PC-3 (cell line): ENCODE measurements around the gene CYGB. TPM values are rescaled to one million over a fixed set of nuclear protein-coding genes. Genes with fewer than 3 reads are reported as not detected.

Experiments
- ATAC-seq: fragments of 200-7000 bp; cut with Tn5 transposase; 2 replicates; pipeline ENCODE4 v1.9.1; 2020; ENCODE audit warnings: mild to moderate bottlenecking, moderate library complexity
- BruUV-seq: library from RNA; stranded (reverse); fragments of 400-500 nt; replicated peaks from 2 replicates; lab custom pipeline; 2021; lab: Mats Ljungman, UMichigan
- CTCF ChIA-PET: fragments of 300-600 bp; sonication (Branson Sonifier 250); formaldehyde crosslinking; loops from one replicate; lab custom pipeline; 2022; ENCODE audit warnings: antibody characterized with exemption; lab: Charles Lee
- POLR2A ChIA-PET: fragments of 300-600 bp; sonication (Branson Sonifier 250); formaldehyde crosslinking; loops from one replicate; lab custom pipeline; 2022; ENCODE audit warnings: antibody characterized with exemption; ENCODE audit not compliant: unreplicated experiment; lab: Charles Lee
- DNase-seq: peaks from one replicate; pipeline ENCODE4 v3.0.0-alpha.2; 2015
- H2AFZ ChIP-seq: fragments of 300-600 bp; sonication (generic); 2 replicates; pipeline ENCODE4 v1.6.0; 2016; ENCODE audit warnings: antibody characterized with exemption, low read length
- H3F3A ChIP-seq: fragments of 300-600 bp; sonication (generic); one replicate; pipeline ENCODE4 v1.6.0; 2017; ENCODE audit warnings: antibody characterized with exemption, low read length, control low read depth, mild to moderate bottlenecking; ENCODE audit not compliant: unreplicated experiment
- H3K27ac ChIP-seq: fragments of 300-600 bp; sonication (generic); 2 replicates; pipeline ENCODE4 v1.5.1; 2016; ENCODE audit warnings: mild to moderate bottlenecking, low read length
- H3K27me3 ChIP-seq: fragments of 300-600 bp; sonication (generic); 2 replicates; pipeline ENCODE4 v1.6.1; 2016; ENCODE audit warnings: low read length, mixed read lengths
- H3K36me3 ChIP-seq: fragments of 300-600 bp; sonication (generic); 2 replicates; pipeline ENCODE4 v1.6.1; 2016; ENCODE audit warnings: low read depth, mixed run types, low read length, mixed read lengths
- H3K4me1 ChIP-seq: fragments of 300-600 bp; sonication (generic); 2 replicates; pipeline ENCODE4 v1.5.1; 2016; ENCODE audit warnings: low read length; ENCODE audit not compliant: insufficient read depth
- H3K4me2 ChIP-seq: fragments of 300-600 bp; sonication (generic); 2 replicates; pipeline ENCODE4 v1.6.0; 2016; ENCODE audit warnings: low read length
- H3K4me3 ChIP-seq: fragments of 300-600 bp; sonication (generic); 2 replicates; pipeline ENCODE4 v1.5.1; 2016; ENCODE audit warnings: mild to moderate bottlenecking, low read length, mixed read lengths
- H3K79me2 ChIP-seq: fragments of 300-600 bp; sonication (generic); 2 replicates; pipeline ENCODE4 v1.6.1; 2017; ENCODE audit warnings: low read length, mixed read lengths
- H3K9ac ChIP-seq: fragments of 300-600 bp; sonication (generic); 2 replicates; pipeline ENCODE4 v1.6.0; 2016; ENCODE audit warnings: mild to moderate bottlenecking, low read length
- H3K9me2 ChIP-seq: fragments of 300-600 bp; sonication (generic); replicated peaks from 2 replicates; pipeline ENCODE4 v1.6.1; 2016; ENCODE audit warnings: mixed run types, low read length, mixed read lengths
- H3K9me3 ChIP-seq: fragments of 300-600 bp; sonication (generic); 2 replicates; pipeline ENCODE4 v1.6.1; 2016; ENCODE audit warnings: low read length, mixed read lengths
- H4K20me1 ChIP-seq: fragments of 300-600 bp; sonication (generic); 2 replicates; pipeline ENCODE4 v1.6.1; 2016; ENCODE audit warnings: low read length, mixed read lengths
- CTCF ChIP-seq: fragments of 300-600 bp; sonication (generic); conservative IDR thresholded peaks from 2 replicates; pipeline ENCODE4 v1.5.1; 2017; ENCODE audit warnings: antibody characterized with exemption, low read depth, mild to moderate bottlenecking, low read length
- EZH2 ChIP-seq: fragments of 300-600 bp; sonication (generic); IDR thresholded peaks from one replicate; pipeline ENCODE4 v1.6.1; 2017; ENCODE audit warnings: antibody characterized with exemption, mild to moderate bottlenecking, low read length; ENCODE audit not compliant: unreplicated experiment
- EZH2phosphoT487 ChIP-seq: fragments of 300-600 bp; sonication (generic); IDR thresholded peaks from 2 replicates; pipeline ENCODE4 v1.6.1; 2018; ENCODE audit warnings: mild to moderate bottlenecking, antibody characterized with exemption, low read length, borderline replicate concordance
- intact Hi-C: fragments of 100-400 bp; cut with micrococcal nuclease; formaldehyde crosslinking; loops from 2 replicates; pipeline ENCODE4 v1.9.0; 2023
- total RNA-seq: library from RNA; depleted of rRNA; stranded (reverse); fragments of >200 nt; gene quantifications from 2 replicates; pipeline ENCODE4 v1.2.3, GENCODE V29; 2014

CYGB gene
- total RNA-seq, 1 experiment from 2014 or later, result 0.62 TPM

DNA sequence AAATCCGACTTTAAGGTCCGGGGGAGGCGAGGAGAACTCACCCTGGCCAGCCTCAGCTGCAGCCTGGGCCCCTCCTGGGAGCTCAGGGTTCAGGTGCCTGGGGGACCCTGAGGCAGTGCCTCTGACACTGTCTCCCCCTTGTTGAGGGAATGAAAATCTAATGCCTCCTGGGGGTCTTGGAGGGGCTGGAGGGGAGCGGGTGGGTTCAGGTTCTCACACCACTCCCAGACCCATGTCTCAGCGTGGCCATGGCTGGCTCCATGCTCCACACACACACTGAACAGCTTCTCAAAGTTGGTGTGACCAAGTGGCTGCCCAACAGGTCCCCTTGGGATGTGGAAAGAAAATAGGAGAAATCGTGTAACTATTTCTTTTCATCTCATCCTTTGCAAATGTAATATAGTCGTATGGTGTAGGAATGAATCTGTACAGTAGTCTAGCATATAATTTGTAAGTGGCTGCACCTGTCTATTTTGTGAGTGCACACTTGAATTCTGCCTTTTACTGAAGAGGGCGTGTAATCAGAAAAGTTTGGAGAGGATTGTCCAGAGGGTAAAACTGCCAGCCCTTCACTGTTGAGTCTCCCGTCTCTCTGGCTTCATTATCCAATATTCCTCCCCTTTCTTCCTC, 1.5 kb upstream of the CYGB start:
- Histone ChIP-seq H3F3A (no peaks in the 10 kb centered on the region), H2AFZ (no peak overlapping the region), H3K4me2 (no peak overlapping the region), H3K9me3 (no peaks in the 10 kb centered on the region), H3K9me2 (no peaks in the 10 kb centered on the region), H3K27ac (no peak overlapping the region), H3K4me3 (no peak overlapping the region), H4K20me1 (no peaks in the 10 kb centered on the region), H3K79me2 (no peaks in the 10 kb centered on the region), H3K4me1 (peaks cover 5% of the 10 kb centered on the region; the same call in 1 of the 2 replicates), H3K9ac (no peak overlapping the region), H3K36me3 (no peaks in the 10 kb centered on the region), H3K27me3 (no peaks in the 10 kb centered on the region)
- no TSS peak for BruUV-seq
- POLR2A ChIA-PET, result no interaction called here
- no peak for ATAC-seq
- CTCF ChIA-PET, result no interaction called here
- no peak for DNase-seq
- TF ChIP-seq EZH2 (no peak), CTCF (no peak), EZH2phosphoT487 (no peak)
- intact Hi-C loops, result no loop called here

- BruUV-seq, result no TSS peak
- Histone ChIP-seq H3K36me3 (no peaks in the 10 kb centered on the region), H3K4me3 (no peak overlapping the region), H3K27ac (no peak overlapping the region), H3K79me2 (no peaks in the 10 kb centered on the region), H3K4me2 (no peak overlapping the region), H3F3A (no peaks in the 10 kb centered on the region), H3K27me3 (no peaks in the 10 kb centered on the region), H3K9me3 (no peaks in the 10 kb centered on the region), H4K20me1 (no peaks in the 10 kb centered on the region), H3K9ac (no peak overlapping the region), H3K9me2 (no peaks in the 10 kb centered on the region), H3K4me1 (peaks cover 5% of the 10 kb centered on the region; the same call in 1 of the 2 replicates), H2AFZ (no peak overlapping the region)
- TF ChIP-seq EZH2phosphoT487 (no peak), CTCF (no peak), EZH2 (no peak)
- intact Hi-C loops, result no loop called here
- ATAC-seq (no peak), DNase-seq (no peak)
- POLR2A ChIA-PET, result no interaction called here
- CTCF ChIA-PET, result no interaction called here
These were observed 897 bp upstream of the CYGB start for GRCh38 chr17:76538281-76538931.

DNA sequence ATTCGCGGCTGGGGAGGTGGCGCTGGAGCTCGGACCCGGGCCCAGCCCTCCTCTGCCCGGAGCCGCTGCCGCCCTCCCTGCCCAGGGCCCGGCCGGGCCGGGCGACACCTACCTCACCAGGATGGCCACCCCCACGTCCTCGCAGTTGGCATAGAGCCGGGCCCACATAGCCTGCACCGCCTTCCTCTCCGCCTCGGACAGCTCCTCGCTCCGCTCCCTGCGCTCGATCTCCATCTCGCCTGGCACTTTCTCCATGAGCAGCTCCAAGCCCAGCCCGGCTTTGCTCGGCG, 276 bp downstream of the CYGB start:
- no peaks in the 10 kb centered on the region for H3K27me3 ChIP-seq
- CTCF ChIA-PET, result no interaction called here
- H3K9me2 ChIP-seq, result no peaks in the 10 kb centered on the region
- ATAC-seq (no peak), DNase-seq (no peak)
- no peaks in the 10 kb centered on the region for H3K36me3 ChIP-seq
- H2AFZ ChIP-seq, result no peak overlapping the region
- no peak overlapping the region for H3K4me2 ChIP-seq
- no peaks in the 10 kb centered on the region for H3K9me3 ChIP-seq
- H3K9ac ChIP-seq, result no peak overlapping the region
- H3F3A ChIP-seq, result no peaks in the 10 kb centered on the region
- no peak overlapping the region for H3K27ac ChIP-seq
- POLR2A ChIA-PET, result no interaction called here
- H3K4me1 ChIP-seq, result peaks cover 7% of the 10 kb centered on the region
- no peaks in the 10 kb centered on the region for H4K20me1 ChIP-seq
- H3K79me2 ChIP-seq, result no peaks in the 10 kb centered on the region
- TF ChIP-seq CTCF, result no peak
- no peak for TF ChIP-seq EZH2phosphoT487
- TF ChIP-seq EZH2, result no peak
- H3K4me3 ChIP-seq, result no peak overlapping the region
- intact Hi-C loops, result no loop called here
- BruUV-seq, result no TSS peak
